Activated B cell treated with CpG ODN at 0.5 μM for 24 hours (primary cell): ENCODE measurements around the gene PATE3. TPM values are rescaled to one million over a fixed set of nuclear protein-coding genes. Genes with fewer than 3 reads are reported as not detected.

Experiments used
- ATAC-seq: fragments of 200-7000 bp; cut with Tn5 transposase; one replicate; pipeline ENCODE4 v1.10.0; 2021; ENCODE audit warnings: low read depth, mild to moderate bottlenecking, moderate library complexity
- CTCF ChIA-PET: fragments of 350-600 bp; sonication (Branson Sonifier 250); formaldehyde crosslinking; loops from one replicate; lab custom pipeline; 2021; ENCODE audit warnings: antibody characterized with exemption; lab: Charles Lee
- POLR2A ChIA-PET: fragments of 350-600 bp; sonication (Branson Sonifier 250); formaldehyde crosslinking; loops from one replicate; lab custom pipeline; 2021; ENCODE audit warnings: antibody characterized with exemption; lab: Charles Lee
- DNase-seq: peaks from one replicate; pipeline ENCODE4 v3.0.0; 2022
- H3K27ac Mint-ChIP-seq: one replicate; pipeline ENCODE4 v1.8.0; 2020; ENCODE audit warnings: mixed read lengths
- H3K27me3 Mint-ChIP-seq: one replicate; pipeline ENCODE4 v1.8.0; 2021; ENCODE audit warnings: mixed read lengths
- H3K36me3 Mint-ChIP-seq: one replicate; pipeline ENCODE4 v1.8.0; 2021; ENCODE audit warnings: low read depth, mixed read lengths
- H3K4me1 Mint-ChIP-seq: one replicate; pipeline ENCODE4 v1.8.0; 2021; ENCODE audit warnings: mixed read lengths
- H3K4me3 Mint-ChIP-seq: one replicate; pipeline ENCODE4 v1.8.0; 2020; ENCODE audit warnings: mild to moderate bottlenecking, mixed read lengths
- H3K9me3 Mint-ChIP-seq: one replicate; pipeline ENCODE4 v1.8.0; 2020; ENCODE audit warnings: mixed read lengths
- intact Hi-C: fragments of 100-400 bp; cut with micrococcal nuclease; formaldehyde crosslinking; loops from one replicate; pipeline ENCODE4 v1.15.1; 2024
- total RNA-seq: library from RNA; stranded (reverse); gene quantifications from 2 replicates; pipeline ENCODE4 v1.2.3, GENCODE V29; 2022
- TF ChIP-seq, protein P1 (sequence below): fragments of 200-600 bp; IDR thresholded peaks from one replicate; pipeline ENCODE4 v1.8.0; 2022; ENCODE audit warnings: antibody characterized with exemption, mild to moderate bottlenecking

The PATE3 gene
- total RNA-seq, result not detected in 2 replicates

GRCh38 chr11:125787827-125788226 is at the start of gene PATE3:
Gene PATE3 (plus strand): TSS chr11:125788127. CDS start chr11:125788152, 25 bp downstream.
- no peak within 1 kb of the TSS for H3K4me3 Mint-ChIP-seq
- ChIA-PET CTCF (no interaction called here), POLR2A (no interaction called here)
- ATAC-seq (no peak), DNase-seq (no peak)
- H3K27me3 Mint-ChIP-seq, result no peaks in the 10 kb centered on the region
- H3K9me3 Mint-ChIP-seq, result no peaks in the 10 kb centered on the region
- intact Hi-C loops, result no loop called here
- TF ChIP-seq, protein P1, sequence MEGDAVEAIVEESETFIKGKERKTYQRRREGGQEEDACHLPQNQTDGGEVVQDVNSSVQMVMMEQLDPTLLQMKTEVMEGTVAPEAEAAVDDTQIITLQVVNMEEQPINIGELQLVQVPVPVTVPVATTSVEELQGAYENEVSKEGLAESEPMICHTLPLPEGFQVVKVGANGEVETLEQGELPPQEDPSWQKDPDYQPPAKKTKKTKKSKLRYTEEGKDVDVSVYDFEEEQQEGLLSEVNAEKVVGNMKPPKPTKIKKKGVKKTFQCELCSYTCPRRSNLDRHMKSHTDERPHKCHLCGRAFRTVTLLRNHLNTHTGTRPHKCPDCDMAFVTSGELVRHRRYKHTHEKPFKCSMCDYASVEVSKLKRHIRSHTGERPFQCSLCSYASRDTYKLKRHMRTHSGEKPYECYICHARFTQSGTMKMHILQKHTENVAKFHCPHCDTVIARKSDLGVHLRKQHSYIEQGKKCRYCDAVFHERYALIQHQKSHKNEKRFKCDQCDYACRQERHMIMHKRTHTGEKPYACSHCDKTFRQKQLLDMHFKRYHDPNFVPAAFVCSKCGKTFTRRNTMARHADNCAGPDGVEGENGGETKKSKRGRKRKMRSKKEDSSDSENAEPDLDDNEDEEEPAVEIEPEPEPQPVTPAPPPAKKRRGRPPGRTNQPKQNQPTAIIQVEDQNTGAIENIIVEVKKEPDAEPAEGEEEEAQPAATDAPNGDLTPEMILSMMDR, result no peak
- H3K27ac Mint-ChIP-seq, result no peak within 1 kb of the TSS
- H3K4me1 Mint-ChIP-seq, result no peaks in the 10 kb centered on the region
- no peaks in the 10 kb centered on the region for H3K36me3 Mint-ChIP-seq

- DNase-seq, result no peak
- POLR2A ChIA-PET, result no interaction called here
- no peaks in the 10 kb centered on the region for H3K4me1 Mint-ChIP-seq
Measured at GRCh38 chr11:125740617-125741016, 47.3 kb upstream of the PATE3 start.

GRCh38 chr11:125743681-125744080 is 44.2 kb upstream of the PATE3 start:
- ChIA-PET POLR2A (no interaction called here), CTCF (no interaction called here)
- no peaks in the 10 kb centered on the region for H3K27me3 Mint-ChIP-seq
- H3K9me3 Mint-ChIP-seq, result no peaks in the 10 kb centered on the region
- no peak overlapping the region for H3K27ac Mint-ChIP-seq
- intact Hi-C loops, result no loop called here
- no peaks in the 10 kb centered on the region for H3K4me1 Mint-ChIP-seq
- DNase-seq (no peak), ATAC-seq (no peak)
- no peaks in the 10 kb centered on the region for H3K36me3 Mint-ChIP-seq
- TF ChIP-seq, protein P1, result no peak
- no peak overlapping the region for H3K4me3 Mint-ChIP-seq

More at GRCh38 chr11:125740617-125741016, 47.3 kb upstream of the PATE3 start:
- CTCF ChIA-PET, result no interaction called here
- H3K36me3 Mint-ChIP-seq, result no peaks in the 10 kb centered on the region
- no peak overlapping the region for H3K27ac Mint-ChIP-seq
- intact Hi-C loops, result no loop called here
- no peak overlapping the region for H3K4me3 Mint-ChIP-seq
- peaks cover 8% of the 10 kb centered on the region for H3K27me3 Mint-ChIP-seq
- no peak for ATAC-seq
- TF ChIP-seq, protein P1, result no peak
- H3K9me3 Mint-ChIP-seq, result peaks cover 7% of the 10 kb centered on the region

- Mint-ChIP-seq H3K4me1 (no peaks in the 10 kb centered on the region), H3K27me3 (no peaks in the 10 kb centered on the region), H3K4me3 (no peak within 1 kb of the TSS), H3K27ac (no peak within 1 kb of the TSS), H3K9me3 (no peaks in the 10 kb centered on the region), H3K36me3 (no peaks in the 10 kb centered on the region)
- DNase-seq, result no peak
- intact Hi-C loops, result no loop called here
- TF ChIP-seq, protein P1, result no peak
- CTCF ChIA-PET, result no interaction called here
- ATAC-seq, result no peak
- POLR2A ChIA-PET, result no interaction called here
Measured at GRCh38 chr11:125745979-125746378, 41.9 kb upstream of the PATE3 start, which contains the start of gene PATE1. Gene PATE1 (plus strand): TSS chr11:125746279. CDS start chr11:125746305, 26 bp downstream.

DNA sequence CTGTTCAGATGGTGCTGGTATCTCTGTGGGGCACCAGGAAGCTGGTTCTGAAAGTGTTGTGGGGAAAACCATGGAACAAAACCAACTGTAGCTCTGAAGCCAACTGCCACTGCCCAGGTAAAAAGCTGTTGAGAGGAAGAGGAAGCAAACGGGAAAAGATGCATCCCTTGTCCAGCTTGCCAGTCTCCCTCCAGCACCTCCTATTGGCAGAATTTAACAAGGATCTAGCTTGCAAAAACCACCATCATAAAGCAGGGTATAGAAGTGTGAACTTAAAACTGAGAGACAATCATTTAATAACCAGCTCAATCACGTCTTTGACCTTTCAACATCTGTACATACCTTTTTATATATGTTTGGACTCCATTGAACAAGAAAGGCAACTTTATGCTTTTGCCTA is 37.3 kb upstream of the PATE3 start:
- no peaks in the 10 kb centered on the region for H3K9me3 Mint-ChIP-seq
- TF ChIP-seq, protein P1, result no peak
- no peaks in the 10 kb centered on the region for H3K36me3 Mint-ChIP-seq
- DNase-seq (no peak), ATAC-seq (no peak)
- no peak overlapping the region for H3K4me3 Mint-ChIP-seq
- CTCF ChIA-PET, result no interaction called here
- intact Hi-C loops, result no loop called here
- H3K27ac Mint-ChIP-seq, result no peak overlapping the region
- no peaks in the 10 kb centered on the region for H3K4me1 Mint-ChIP-seq
- H3K27me3 Mint-ChIP-seq, result peaks cover 7% of the 10 kb centered on the region
- POLR2A ChIA-PET, result no interaction called here
